OCI-LY3 (cell line): ENCODE measurements around the gene SHLD2.
"Not testable (repeated sequence)": the region's sequence is repeated elsewhere in the genome, so short reads cannot be mapped to it uniquely, and the experiment has no call there.

Experiments used
- EZH2phosphoT487 ChIP-seq: fragments of 200-600 bp; shearing (Covaris generic); IDR thresholded peaks from 2 replicates; pipeline ENCODE4 v1.6.1; 2018; ENCODE audit warnings: antibody characterized with exemption, mixed run types, low read depth
- TF ChIP-seq, protein P1 (sequence below): fragments of 200-600, 300-600 bp; sonication (generic); IDR thresholded peaks from 2 replicates; pipeline ENCODE4 v1.5.1; 2014; ENCODE audit warnings: antibody characterized with exemption, low read length, low read depth

DNA sequence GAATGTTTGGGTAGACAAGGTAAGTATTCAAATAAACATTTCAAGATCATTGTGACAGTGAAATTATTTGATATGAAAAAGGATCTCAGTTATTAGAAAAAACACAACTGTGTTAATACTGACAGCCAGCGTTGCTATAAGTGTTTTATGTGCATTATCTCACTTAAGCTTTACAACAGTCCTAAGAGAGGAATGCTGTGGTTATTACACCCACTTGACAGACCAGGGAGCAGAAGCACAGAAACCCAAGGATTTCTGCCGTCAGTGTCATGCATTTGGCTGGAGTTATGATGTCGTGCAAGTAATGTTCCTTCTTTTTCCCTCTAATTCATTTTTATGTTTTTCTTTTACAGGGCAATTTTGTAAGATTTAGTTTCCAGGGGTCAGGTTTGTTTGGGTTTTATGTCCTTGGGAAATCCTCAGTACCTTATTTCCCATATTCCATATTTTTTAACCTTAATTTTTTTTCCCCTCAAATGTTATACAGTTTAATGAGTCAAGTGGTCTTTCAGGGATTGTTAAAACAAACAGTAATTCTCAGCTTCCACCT is 32.7 kb downstream of the SHLD2 start:
- TF ChIP-seq, protein P1, sequence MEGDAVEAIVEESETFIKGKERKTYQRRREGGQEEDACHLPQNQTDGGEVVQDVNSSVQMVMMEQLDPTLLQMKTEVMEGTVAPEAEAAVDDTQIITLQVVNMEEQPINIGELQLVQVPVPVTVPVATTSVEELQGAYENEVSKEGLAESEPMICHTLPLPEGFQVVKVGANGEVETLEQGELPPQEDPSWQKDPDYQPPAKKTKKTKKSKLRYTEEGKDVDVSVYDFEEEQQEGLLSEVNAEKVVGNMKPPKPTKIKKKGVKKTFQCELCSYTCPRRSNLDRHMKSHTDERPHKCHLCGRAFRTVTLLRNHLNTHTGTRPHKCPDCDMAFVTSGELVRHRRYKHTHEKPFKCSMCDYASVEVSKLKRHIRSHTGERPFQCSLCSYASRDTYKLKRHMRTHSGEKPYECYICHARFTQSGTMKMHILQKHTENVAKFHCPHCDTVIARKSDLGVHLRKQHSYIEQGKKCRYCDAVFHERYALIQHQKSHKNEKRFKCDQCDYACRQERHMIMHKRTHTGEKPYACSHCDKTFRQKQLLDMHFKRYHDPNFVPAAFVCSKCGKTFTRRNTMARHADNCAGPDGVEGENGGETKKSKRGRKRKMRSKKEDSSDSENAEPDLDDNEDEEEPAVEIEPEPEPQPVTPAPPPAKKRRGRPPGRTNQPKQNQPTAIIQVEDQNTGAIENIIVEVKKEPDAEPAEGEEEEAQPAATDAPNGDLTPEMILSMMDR: not testable (repeated sequence)
- not testable (repeated sequence) for TF ChIP-seq EZH2phosphoT487
